AG04449 (cell line): ENCODE results near the gene PCCA.
"Not testable (repeated sequence)": the region's sequence is repeated elsewhere in the genome, so short reads cannot be mapped to it uniquely, and the experiment has no call there.

ENCODE experiments used
- CTCF ChIA-PET: fragments of 350-600 bp; formaldehyde crosslinking; extraction: SDS; loops from one replicate; lab custom pipeline; 2021; ENCODE audit warnings: antibody characterized with exemption; lab: Yijun Ruan, JAX
- POLR2A ChIA-PET: fragments of 400-600, 350-600 bp; formaldehyde crosslinking; extraction: SDS; loops from one replicate; lab custom pipeline; 2020; ENCODE audit warnings: antibody characterized with exemption, inconsistent platforms; lab: Yijun Ruan, JAX
- DNase-seq: peaks from one replicate; pipeline ENCODE4 v3.0.0-alpha.2; 2010; ENCODE audit warnings: low read depth, low spot score
- H3K4me3 ChIP-seq: 2 replicates; pipeline ENCODE4 v1.5.1; 2011; ENCODE audit warnings: low read depth, mild to moderate bottlenecking, control low read depth, low read length
- CTCF ChIP-seq: IDR thresholded peaks from one replicate; pipeline ENCODE4 v1.5.1; 2011; ENCODE audit warnings: mild to moderate bottlenecking, moderate library complexity, low read length, control low read depth, inconsistent platforms; ENCODE audit not compliant: insufficient read depth; ENCODE audit errors: missing control alignments

PCCA gene

DNA sequence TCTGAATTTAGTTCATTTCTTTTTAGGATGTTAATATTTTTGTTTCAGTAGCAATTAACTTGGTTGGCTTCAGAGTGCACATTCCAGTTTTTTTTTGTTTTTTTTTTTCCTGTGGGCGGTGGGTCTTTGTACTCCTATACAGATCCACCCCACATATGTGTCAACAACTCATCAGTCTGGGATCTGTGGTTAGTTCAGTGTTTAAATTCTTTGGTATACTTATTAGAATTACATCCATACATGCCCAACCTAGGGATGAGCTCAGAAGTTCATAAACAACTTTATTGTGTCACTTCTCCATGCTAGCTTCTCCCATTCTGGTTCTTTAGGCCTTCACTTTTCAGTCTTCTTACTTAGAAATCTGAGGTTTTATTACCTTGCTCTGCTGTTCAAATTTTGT, 50.9 kb downstream of the PCCA start:
- H3K4me3 ChIP-seq = no peak overlapping the region
- DNase-seq = no peak
- POLR2A ChIA-PET = no interaction called here
- no peak for TF ChIP-seq CTCF
- CTCF ChIA-PET = interaction anchor here (0.7 to 1.4 kb wide), 2 partner anchors 9 to 13 kb away, joined by 5 read pairs; no protein-coding TSS in a partner anchor

- CTCF ChIA-PET = interaction anchor here (0.7 to 1.4 kb wide), 2 partner anchors 10 to 12 kb away, joined by 5 read pairs; no protein-coding TSS in a partner anchor
- no peak overlapping the region for H3K4me3 ChIP-seq
- no peak for DNase-seq
- POLR2A ChIA-PET = no interaction called here
- no peak for TF ChIP-seq CTCF
These were observed 51.5 kb downstream of the PCCA start for GRCh38 chr13:100140441-100140840.

- DNase-seq, POLR2A ChIA-PET, CTCF ChIA-PET, H3K4me3 ChIP-seq: not testable (repeated sequence)
These were observed 52.6 kb downstream of the PCCA start for GRCh38 chr13:100141461-100141961.

DNA sequence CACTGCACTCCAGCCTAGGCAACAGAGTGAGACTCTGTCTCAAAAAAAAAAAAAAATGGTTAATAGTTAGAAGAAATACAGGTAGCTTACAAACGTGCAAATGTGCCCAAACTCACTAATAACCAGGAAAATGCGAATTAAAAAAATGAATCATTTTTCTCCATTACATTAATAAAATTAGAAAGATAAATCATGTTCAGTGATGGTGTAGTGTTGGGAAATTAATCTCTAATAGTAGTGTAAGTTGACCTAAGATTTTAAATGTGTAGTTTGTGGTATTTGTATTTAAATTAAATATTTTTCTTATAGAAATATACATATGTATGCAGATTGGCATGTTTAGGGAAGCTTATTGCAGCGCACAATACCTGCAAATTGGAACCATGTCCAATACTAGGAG, 57.6 kb downstream of the PCCA start:
- no peak overlapping the region for H3K4me3 ChIP-seq
- ChIA-PET POLR2A (no interaction called here), CTCF (no interaction called here)
- no peak for TF ChIP-seq CTCF
- no peak for DNase-seq

DNA sequence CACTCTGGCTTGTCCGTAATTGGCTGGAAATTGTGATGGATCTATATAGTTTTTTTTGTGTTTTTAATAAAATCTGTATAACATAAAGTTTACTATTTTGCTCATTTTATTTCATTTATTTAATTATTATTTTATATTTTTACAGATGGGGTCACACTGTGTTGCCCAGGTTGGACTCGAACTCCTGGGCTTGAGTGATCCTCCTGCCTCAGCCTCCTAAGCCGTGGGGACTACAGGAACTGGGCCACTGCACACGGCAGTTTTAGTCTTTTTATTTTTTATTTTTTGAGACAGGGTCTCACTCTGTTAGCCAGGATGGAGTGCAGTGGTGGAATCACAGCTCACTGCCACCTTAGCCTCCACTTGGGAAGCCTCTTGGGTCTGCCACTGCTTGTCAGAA, 58.9 kb downstream of the PCCA start:
- TF ChIP-seq CTCF = no peak
- H3K4me3 ChIP-seq = no peak overlapping the region
- ChIA-PET POLR2A (no interaction called here), CTCF (no interaction called here)
- no peak for DNase-seq

DNA sequence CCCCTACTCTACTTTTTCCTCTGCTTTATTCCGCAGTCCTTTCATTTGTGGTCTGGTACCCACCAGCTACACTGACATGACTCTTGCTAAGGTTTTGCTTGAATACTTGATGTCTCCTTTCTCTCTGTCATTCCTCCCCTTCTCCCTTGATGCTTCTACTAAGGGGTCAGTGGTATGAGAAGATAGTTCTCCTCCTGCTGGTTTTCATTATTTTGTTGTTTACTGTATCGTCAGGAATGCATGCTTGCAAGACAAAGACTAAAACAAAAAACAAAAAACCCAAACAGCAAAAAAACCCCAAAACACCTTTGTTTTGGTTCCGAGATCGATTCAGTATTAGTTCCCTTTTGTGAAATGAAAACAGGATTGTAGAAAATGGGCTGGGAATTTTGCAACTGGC, 59.5 kb downstream of the PCCA start:
- no peak for DNase-seq
- no peak overlapping the region for H3K4me3 ChIP-seq
- ChIA-PET CTCF (no interaction called here), POLR2A (no interaction called here)
- no peak for TF ChIP-seq CTCF

- POLR2A ChIA-PET = no interaction called here
- no peak for TF ChIP-seq CTCF
- CTCF ChIA-PET = no interaction called here
- no peak for DNase-seq
- no peak overlapping the region for H3K4me3 ChIP-seq
These were observed 60.5 kb downstream of the PCCA start for GRCh38 chr13:100149389-100149788.

DNA sequence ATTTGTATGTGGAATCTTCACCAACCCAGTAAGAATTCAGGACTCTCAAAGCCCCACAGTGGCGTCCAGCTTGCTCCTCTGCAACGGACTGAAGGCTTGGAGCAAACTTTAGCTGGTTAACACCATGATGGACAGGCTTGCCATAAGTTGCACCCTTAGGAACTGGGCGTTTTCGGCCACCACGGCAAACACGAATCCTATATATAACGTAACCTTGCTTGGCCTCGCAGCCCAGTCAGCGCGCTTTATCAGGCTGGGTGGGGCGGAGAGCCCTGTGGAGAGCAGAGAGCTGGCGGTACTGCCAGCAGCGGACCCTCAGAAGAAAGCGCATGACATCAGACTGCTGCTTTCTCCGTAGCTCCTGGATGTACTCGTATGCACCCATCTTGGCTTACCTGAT, 61.8 kb downstream of the PCCA start:
- CTCF ChIA-PET, DNase-seq, POLR2A ChIA-PET, H3K4me3 ChIP-seq: not testable (repeated sequence)
